ENCODE measurements around the gene HDAC4. TPM values are rescaled to one million over a fixed set of nuclear protein-coding genes. Genes with fewer than 3 reads are reported as not detected.

HDAC4 gene
- total RNA-seq, 1 experiment from 2014 or later: 32.0 TPM

GRCh38 chr2:239184179-239184578, 216.6 kb downstream of the HDAC4 start:
- H4K8ac ChIP-seq (replicated peaks; ENCODE audit: insufficient read length, low read depth, low read length): no peak overlapping the region
- no peak overlapping the region for H2BK20ac ChIP-seq (ENCODE audit: low read depth, low read length, poor library complexity, severe bottlenecking)
- no peak overlapping the region for H3K18ac ChIP-seq (ENCODE audit: insufficient read length, low read depth, low read length)
- H3K14ac ChIP-seq (ENCODE audit: insufficient read depth, low read length): no peak overlapping the region
- H3T11ph ChIP-seq (ENCODE audit: low read length): no peak overlapping the region
- H3K23ac ChIP-seq (ENCODE audit: insufficient read length, low read depth, low read length): no peak overlapping the region
- Mint-ChIP-seq H3K4me1 (peaks cover 9% of the 10 kb centered on the region in 2 experiments; a peak in 3 of 4 replicates), H3K27me3 (ENCODE audit: low read depth) (no peaks in the 10 kb centered on the region; the same call in 1 of the 2 replicates), H3K9me3 (no peaks in the 10 kb centered on the region; a peak in 1 of 5 replicates), H3K36me3 (ENCODE audit: insufficient read depth in 1 of 3, low read depth in 3 of 3) (peaks cover 23 to 31% (median 27%) of the 10 kb centered on the region in 3 experiments; a peak in 6 of 7 replicates), H3K4me3 (no peak overlapping the region), H3K27ac (no peak overlapping the region)
- H3K27ac ChIP-seq (ENCODE audit: insufficient read length, low read depth, low read length): no peak overlapping the region
- no peak overlapping the region for H2BK15ac ChIP-seq (ENCODE audit: low read depth, low read length)
- H4K5ac ChIP-seq (ENCODE audit: insufficient read length, low read depth, low read length): no peak overlapping the region
- H2BK120ac ChIP-seq (ENCODE audit: low read depth, low read length, poor library complexity, severe bottlenecking): no peak overlapping the region
- no peaks in the 10 kb centered on the region for H3K79me2 ChIP-seq (ENCODE audit: insufficient read depth, low read length)
- H3K23me2 ChIP-seq (ENCODE audit: insufficient read length, low read depth, low read length, poor library complexity, severe bottlenecking): no peaks in the 10 kb centered on the region
- H2AK5ac ChIP-seq (ENCODE audit: insufficient read length, low read length): no peak overlapping the region
- H2BK12ac ChIP-seq (ENCODE audit: insufficient read length, low read depth, low read length): no peak overlapping the region
- H3K4me1 ChIP-seq (ENCODE audit: insufficient read depth, low read length): no peaks in the 10 kb centered on the region
- H2BK5ac ChIP-seq (ENCODE audit: insufficient read length, low read length): no peak overlapping the region
- H3K9ac ChIP-seq (ENCODE audit: extremely low read depth, insufficient read length, low read length): no peak overlapping the region
- H4K20me1 ChIP-seq (ENCODE audit: control insufficient read depth, insufficient read depth, insufficient read length): no peaks in the 10 kb centered on the region
- WGBS (ENCODE audit: extremely low coverage, insufficient read length, low lambda C conversion rate): no CpG with 5 or more reads among the region's 2 CpGs
- no peaks in the 10 kb centered on the region for H3K9me3 ChIP-seq (ENCODE audit: control insufficient read depth, low read depth, low read length)
- TF ChIP-seq, protein P1, sequence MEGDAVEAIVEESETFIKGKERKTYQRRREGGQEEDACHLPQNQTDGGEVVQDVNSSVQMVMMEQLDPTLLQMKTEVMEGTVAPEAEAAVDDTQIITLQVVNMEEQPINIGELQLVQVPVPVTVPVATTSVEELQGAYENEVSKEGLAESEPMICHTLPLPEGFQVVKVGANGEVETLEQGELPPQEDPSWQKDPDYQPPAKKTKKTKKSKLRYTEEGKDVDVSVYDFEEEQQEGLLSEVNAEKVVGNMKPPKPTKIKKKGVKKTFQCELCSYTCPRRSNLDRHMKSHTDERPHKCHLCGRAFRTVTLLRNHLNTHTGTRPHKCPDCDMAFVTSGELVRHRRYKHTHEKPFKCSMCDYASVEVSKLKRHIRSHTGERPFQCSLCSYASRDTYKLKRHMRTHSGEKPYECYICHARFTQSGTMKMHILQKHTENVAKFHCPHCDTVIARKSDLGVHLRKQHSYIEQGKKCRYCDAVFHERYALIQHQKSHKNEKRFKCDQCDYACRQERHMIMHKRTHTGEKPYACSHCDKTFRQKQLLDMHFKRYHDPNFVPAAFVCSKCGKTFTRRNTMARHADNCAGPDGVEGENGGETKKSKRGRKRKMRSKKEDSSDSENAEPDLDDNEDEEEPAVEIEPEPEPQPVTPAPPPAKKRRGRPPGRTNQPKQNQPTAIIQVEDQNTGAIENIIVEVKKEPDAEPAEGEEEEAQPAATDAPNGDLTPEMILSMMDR (conservative IDR thresholded peaks at IDR 0.05): no peak
- no peaks in the 10 kb centered on the region for H3K27me3 ChIP-seq (ENCODE audit: insufficient read depth, low read length)
- no peak overlapping the region for H3K4ac ChIP-seq (ENCODE audit: low read depth, low read length)
- no peaks in the 10 kb centered on the region for H3K79me1 ChIP-seq (ENCODE audit: insufficient read depth, low read depth, low read length, poor library complexity, severe bottlenecking)
- H4K91ac ChIP-seq (ENCODE audit: insufficient read length, low read depth, low read length): no peak overlapping the region
- H3K4me2 ChIP-seq (ENCODE audit: insufficient read depth, insufficient read length, low read length): no peak overlapping the region
- H3K56ac ChIP-seq (ENCODE audit: insufficient read length, low read depth, low read length): no peak overlapping the region
- peak; percentile 14 for DNase-seq
- H2AFZ ChIP-seq (ENCODE audit: low read length): no peak overlapping the region
